HUES6 (cell line): ENCODE results near the gene ARSA.

ENCODE experiments used
- H3K27ac ChIP-seq: 2 replicates; pipeline ENCODE4 v1.7.0; 2013; ENCODE audit warnings: low read depth, mild to moderate bottlenecking, low read length, inconsistent platforms
- H3K27me3 ChIP-seq: 2 replicates; pipeline ENCODE4 v1.6.1; 2013; ENCODE audit warnings: low read length; ENCODE audit not compliant: control insufficient read depth, insufficient read depth
- H3K36me3 ChIP-seq: 2 replicates; pipeline ENCODE4 v1.6.1; 2013; ENCODE audit warnings: low read length; ENCODE audit not compliant: control insufficient read depth, insufficient read depth
- H3K4me1 ChIP-seq: 2 replicates; pipeline ENCODE4 v1.6.1; 2013; ENCODE audit warnings: low read length; ENCODE audit not compliant: control insufficient read depth, insufficient read depth
- H3K4me3 ChIP-seq: 2 replicates; pipeline ENCODE4 v1.5.1; 2013; ENCODE audit warnings: low read depth, low read length
- H3K9ac ChIP-seq: one replicate; pipeline ENCODE4 v1.6.1; 2013; ENCODE audit warnings: mild to moderate bottlenecking, low read length
- H3K9me3 ChIP-seq: 2 replicates; pipeline ENCODE4 v1.6.1; 2013; ENCODE audit warnings: low read depth, low read length; ENCODE audit not compliant: control insufficient read depth, insufficient read depth

The ARSA gene

DNA sequence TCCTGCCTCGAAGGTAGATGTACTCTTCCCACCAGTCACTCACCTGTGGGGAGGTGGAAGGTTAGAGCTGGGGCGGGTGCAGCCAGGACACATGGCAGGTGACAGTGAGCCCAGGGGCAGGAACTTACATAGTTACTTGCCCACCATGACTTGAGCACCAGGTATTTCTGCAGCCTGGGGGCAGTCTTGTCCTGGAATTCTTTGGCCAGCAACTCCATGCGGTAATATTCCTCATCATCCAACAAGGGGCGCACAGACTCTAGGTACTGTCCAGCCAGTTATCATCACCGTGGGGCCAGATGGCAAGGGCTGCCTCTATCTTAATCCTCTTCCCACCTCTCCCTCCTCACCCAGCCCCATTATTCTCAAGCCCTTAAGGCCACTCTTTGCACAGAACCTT lies 51.9 kb downstream of the ARSA start:
- Histone ChIP-seq H3K9ac (no peak overlapping the region), H3K27ac (no peak overlapping the region), H3K4me1 (no peaks in the 10 kb centered on the region), H3K27me3 (no peaks in the 10 kb centered on the region), H3K4me3 (no peak overlapping the region), H3K9me3 (no peaks in the 10 kb centered on the region), H3K36me3 (peaks cover 63% of the 10 kb centered on the region)

DNA sequence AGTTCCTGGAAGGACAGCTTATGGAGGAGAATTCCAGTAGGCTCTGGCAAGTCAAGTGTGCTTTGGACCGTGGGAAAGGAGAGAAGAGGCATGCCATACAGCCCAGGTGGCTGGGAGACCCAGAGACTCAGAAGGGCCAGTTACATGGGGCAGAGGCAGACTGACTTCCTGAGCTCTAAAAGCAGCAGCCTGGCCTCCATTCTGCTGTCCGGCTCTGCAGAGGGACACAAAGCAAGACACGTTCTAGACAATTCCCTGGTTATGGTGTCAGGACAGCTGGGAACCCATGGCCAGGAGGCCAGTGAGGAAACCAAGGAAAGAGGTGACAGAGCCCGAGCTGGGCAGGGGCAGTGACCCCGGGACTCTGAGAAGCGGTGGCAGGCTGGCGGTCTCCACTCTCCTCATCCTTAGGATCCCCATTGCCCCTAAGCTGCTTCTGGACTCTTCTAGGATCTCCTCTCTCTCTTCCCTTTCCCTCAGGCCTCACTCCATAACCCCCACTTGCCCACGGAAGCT lies 52.5 kb downstream of the ARSA start:
- H3K9ac ChIP-seq = no peak overlapping the region
- H3K27me3 ChIP-seq = no peaks in the 10 kb centered on the region
- H3K27ac ChIP-seq = no peak overlapping the region
- no peaks in the 10 kb centered on the region for H3K4me1 ChIP-seq
- H3K9me3 ChIP-seq = no peaks in the 10 kb centered on the region
- H3K36me3 ChIP-seq = peaks cover 65% of the 10 kb centered on the region
- no peak overlapping the region for H3K4me3 ChIP-seq
